NCI-H460 (cell line): ENCODE measurements around the gene CDH4. TPM values are rescaled to one million over a fixed set of nuclear protein-coding genes. Genes with fewer than 3 reads are reported as not detected.

Experiments
- DNase-seq: peaks from one replicate; pipeline ENCODE4 v3.0.0-alpha.2; 2016; ENCODE audit warnings: low read depth; ENCODE audit errors: extremely low read depth
- total RNA-seq: library from RNA; depleted of rRNA; stranded (reverse); fragments of >200 nt; shearing (Covaris generic); gene quantifications from 2 replicates; pipeline ENCODE4 v1.2.3, GENCODE V29; 2014

Gene CDH4
- total RNA-seq, 1 experiment from 2014 or later = not detected

GRCh38 chr20:61539706-61540360 is 287.8 kb downstream of the CDH4 start:
- no peak for DNase-seq

- DNase-seq = no peak
Measured at GRCh38 chr20:61541537-61541936, 289.5 kb downstream of the CDH4 start.

GRCh38 chr20:61543086-61543485 is 291.0 kb downstream of the CDH4 start:
- no peak for DNase-seq

- no peak for DNase-seq
Measured at GRCh38 chr20:61543931-61544745, 292.1 kb downstream of the CDH4 start.

GRCh38 chr20:61544910-61545889 is 293.1 kb downstream of the CDH4 start:
- no peak for DNase-seq

GRCh38 chr20:61546641-61547040 is 294.6 kb downstream of the CDH4 start:
- no peak for DNase-seq

GRCh38 chr20:61548069-61548468 is 296.0 kb downstream of the CDH4 start:
- DNase-seq = no peak

- DNase-seq = no peak
Measured at GRCh38 chr20:61549865-61550264, 297.8 kb downstream of the CDH4 start.

GRCh38 chr20:61551401-61551800 is 299.3 kb downstream of the CDH4 start:
- DNase-seq = no peak

GRCh38 chr20:61554617-61555016 is 302.6 kb downstream of the CDH4 start:
- DNase-seq = no peak

- DNase-seq = no peak
Measured at GRCh38 chr20:61555566-61555965, 303.5 kb downstream of the CDH4 start.

- no peak for DNase-seq
Measured at GRCh38 chr20:61556111-61556510, 304.1 kb downstream of the CDH4 start.

GRCh38 chr20:61556673-61557072 is 304.6 kb downstream of the CDH4 start:
- DNase-seq = no peak

GRCh38 chr20:61557621-61558020 is 305.6 kb downstream of the CDH4 start:
- DNase-seq = no peak

GRCh38 chr20:61558726-61559125 is 306.7 kb downstream of the CDH4 start:
- no peak for DNase-seq

GRCh38 chr20:61559706-61560315 is 307.8 kb downstream of the CDH4 start:
- DNase-seq = no peak

- DNase-seq = no peak
Measured at GRCh38 chr20:61560361-61560853, 308.3 kb downstream of the CDH4 start.

- DNase-seq = no peak
Measured at GRCh38 chr20:61561111-61561830, 309.2 kb downstream of the CDH4 start.

- no peak for DNase-seq
Measured at GRCh38 chr20:61562491-61562890, 310.4 kb downstream of the CDH4 start.
